ENCODE data around the gene LRRC4B.
"Not testable (repeated sequence)": the region's sequence is repeated elsewhere in the genome, so short reads cannot be mapped to it uniquely, and the experiment has no call there.

LRRC4B gene, protein sequence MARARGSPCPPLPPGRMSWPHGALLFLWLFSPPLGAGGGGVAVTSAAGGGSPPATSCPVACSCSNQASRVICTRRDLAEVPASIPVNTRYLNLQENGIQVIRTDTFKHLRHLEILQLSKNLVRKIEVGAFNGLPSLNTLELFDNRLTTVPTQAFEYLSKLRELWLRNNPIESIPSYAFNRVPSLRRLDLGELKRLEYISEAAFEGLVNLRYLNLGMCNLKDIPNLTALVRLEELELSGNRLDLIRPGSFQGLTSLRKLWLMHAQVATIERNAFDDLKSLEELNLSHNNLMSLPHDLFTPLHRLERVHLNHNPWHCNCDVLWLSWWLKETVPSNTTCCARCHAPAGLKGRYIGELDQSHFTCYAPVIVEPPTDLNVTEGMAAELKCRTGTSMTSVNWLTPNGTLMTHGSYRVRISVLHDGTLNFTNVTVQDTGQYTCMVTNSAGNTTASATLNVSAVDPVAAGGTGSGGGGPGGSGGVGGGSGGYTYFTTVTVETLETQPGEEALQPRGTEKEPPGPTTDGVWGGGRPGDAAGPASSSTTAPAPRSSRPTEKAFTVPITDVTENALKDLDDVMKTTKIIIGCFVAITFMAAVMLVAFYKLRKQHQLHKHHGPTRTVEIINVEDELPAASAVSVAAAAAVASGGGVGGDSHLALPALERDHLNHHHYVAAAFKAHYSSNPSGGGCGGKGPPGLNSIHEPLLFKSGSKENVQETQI

DNA sequence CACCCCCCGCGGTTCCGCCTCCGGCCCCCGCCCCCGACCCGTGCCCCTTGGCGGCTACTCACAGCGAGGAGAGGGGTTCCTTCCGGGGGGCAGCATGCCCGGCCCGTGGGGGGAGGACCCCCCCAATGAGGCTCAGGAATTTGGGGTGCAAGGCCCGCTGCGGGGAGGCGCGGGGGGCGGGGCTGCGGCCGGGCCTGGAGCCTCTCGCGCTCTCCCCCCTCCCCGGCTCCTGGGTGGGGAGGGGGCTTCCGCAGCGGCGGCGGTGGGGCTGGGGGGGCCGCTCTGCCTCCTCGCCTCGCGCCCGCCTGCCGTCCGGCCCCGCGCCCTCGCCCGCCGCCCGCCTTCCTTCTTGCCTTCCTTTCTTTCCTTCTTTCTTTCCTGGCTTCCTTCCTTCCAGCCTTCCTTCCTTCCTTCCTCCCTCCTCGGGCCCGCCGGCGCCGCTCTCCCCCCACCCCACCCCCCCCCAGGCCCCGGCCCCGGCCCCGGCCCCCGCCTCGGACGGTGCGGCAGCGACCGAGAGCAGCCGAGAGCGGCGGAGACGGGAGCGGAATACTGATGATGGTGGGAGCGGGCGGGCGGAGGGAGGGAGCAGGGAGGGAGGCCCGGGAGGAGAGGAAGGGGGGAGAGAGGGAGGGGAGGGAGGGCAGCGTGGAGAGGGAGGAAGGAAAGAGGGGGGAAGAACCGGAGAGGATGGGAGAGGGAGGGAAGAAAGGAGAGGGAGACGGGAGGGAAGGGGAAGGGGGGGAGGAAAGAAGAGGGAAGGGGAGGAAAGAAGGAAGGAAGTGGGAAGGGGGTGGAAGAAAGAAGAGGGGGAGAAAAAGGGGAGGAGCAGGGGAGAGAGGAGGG is at the start of gene LRRC4B:
LRRC4B (minus strand) TSS at position 554 of the 846 bp plus-strand sequence. CDS start 19,597 bp downstream, outside the sequence.
- DNase-seq (ENCODE audit: low read depth in 2 of 2) = no peak

DNA sequence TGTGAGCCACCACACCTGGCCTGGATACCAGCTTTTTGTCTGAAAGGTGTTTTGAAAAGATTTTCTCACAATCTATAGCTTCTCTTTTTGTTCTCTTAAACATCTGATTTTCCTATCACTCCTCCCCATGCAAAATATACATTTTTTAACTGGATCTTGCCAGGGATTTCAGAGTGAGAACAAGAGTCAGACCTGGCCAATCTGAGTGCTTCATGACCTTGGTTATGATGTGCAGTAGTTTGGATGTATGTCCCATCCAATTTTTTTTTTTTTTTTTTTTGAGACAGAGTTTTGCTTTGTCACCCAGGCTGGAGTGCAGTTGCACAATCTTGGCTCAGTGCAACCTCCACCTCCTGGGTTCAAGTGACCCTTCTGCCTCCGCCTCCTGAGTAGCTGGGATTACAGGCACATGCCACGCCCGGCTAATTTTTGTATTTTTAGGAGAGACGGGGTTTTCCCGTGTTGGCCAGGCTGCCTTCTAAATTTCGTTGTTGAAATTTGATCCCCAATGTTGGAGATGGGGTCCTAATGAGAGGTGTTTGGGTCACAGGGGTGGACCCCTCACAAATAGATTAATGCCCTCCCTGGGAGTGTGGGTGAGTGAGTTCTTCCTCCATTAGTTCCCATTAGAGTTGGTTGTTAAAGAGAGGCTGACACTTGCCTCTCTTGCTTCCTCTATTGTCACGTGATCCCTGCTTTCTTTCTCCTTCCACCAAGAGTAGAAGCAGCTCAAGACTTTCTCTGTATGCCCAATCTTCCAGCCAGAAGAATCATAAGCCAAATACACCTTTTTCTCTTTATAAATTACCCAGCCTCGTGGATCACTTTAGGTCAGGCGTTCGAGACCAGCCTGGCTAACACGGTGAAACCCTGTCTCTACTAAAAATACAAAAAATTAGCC is 44.5 kb upstream of the LRRC4B start:
- not testable (repeated sequence) for DNase-seq (ENCODE audit: low read depth in 2 of 2)

DNA sequence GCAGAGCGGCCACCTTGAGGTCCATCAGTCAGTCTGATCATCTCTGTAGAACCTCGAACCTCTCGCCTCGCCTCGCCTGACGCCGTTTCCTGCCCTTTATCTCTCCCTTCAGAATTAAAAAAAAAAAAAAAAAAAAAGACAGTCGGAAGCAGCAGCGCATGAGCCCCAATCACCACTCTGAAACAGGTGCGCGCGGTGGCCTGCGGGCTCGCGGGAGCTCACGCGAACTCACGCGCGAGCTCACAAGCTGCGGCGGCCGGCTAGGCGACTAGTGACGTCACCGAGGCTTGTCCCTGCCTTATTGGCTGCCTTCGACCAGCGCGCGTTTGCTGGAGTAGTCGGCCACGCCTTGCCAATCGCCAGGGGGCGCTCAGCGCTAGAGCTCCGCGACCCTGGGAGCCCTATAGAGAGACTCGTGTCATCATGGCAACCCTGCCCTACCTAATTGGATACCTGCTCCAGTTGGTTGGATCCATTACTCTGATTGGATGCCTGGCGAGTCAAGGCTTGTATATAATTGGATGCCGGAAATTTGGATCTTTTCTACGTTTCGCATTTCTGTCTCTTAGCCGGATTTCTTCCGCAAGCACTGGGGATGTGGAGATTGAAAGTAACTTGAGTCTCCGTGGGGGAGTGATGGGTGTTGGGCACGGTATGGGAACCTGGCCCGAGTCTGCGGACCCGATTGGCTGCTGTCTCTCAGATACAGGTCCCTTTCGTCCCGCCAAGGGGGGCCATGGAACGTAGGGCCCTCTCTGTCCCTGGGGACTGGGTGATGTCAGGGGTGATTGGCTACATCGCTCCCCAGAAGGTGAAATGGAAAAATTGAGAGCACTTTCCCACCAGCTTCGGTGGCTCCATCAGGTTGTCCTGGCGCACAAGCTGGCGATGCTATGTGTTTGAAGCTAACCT is 39.9 kb upstream of the LRRC4B start:
- DNase-seq (ENCODE audit: low read depth in 2 of 2) = peak; percentile 77 to 90

DNA sequence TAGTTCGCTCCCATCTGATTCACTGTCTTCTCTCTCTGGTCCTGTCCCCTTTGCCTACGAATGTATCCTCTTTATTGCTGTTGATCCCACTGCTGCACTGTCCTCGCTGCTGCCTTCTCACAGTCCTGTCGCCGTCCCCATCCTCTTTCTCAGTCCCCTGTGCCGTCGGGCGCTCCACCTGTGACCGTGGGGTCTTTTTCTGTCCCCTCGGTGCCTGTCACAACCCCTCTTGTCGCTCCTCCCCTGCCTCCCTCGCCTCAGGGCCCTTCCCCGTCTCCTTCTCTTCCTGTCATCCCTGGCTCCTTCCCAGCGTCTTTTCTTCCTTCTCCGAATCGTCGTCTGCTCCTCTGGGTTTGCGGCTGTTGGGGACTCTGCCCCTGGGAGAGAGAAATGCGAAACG is 39.2 kb upstream of the LRRC4B start:
- DNase-seq (ENCODE audit: low read depth in 2 of 2) = no peak

DNA sequence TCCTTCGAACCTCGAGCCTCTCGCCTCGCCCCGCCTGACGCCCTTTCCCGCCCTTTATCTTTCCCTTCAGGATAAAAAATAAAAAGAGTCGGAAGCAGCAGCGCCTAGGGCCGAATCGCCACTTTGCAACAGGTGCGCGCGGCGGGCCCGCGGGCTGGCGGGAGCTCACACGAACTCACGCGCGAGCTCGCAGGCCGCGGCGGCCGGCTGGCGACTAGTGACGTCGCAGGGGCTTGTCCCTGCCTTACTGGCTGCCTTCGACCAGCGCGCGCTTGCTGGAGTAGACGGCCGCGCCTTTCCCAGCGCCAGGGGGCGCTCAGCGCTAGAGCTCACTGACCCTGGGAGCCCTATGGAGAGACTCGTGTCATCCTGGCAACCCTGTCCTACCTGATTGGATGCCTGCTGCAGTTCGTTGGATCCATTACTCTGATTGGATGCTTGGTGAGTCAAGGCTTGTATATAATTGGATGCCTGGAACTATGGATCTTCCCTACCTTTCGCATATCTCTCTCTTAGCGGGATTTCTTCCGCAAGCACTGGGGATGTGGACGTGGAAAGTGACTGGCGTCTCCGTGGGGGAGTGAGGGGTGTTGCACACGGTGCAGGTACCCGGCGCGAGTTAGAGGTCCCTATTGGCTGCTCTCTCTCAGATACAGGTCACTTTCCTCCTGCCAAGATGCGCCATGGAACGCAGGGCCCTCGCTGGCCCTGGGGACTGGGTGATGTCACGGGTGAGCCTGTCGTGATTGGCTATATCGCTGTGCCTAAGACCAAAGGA is 38.0 kb upstream of the LRRC4B start:
- not testable (repeated sequence) for DNase-seq (ENCODE audit: low read depth in 2 of 2)

DNA sequence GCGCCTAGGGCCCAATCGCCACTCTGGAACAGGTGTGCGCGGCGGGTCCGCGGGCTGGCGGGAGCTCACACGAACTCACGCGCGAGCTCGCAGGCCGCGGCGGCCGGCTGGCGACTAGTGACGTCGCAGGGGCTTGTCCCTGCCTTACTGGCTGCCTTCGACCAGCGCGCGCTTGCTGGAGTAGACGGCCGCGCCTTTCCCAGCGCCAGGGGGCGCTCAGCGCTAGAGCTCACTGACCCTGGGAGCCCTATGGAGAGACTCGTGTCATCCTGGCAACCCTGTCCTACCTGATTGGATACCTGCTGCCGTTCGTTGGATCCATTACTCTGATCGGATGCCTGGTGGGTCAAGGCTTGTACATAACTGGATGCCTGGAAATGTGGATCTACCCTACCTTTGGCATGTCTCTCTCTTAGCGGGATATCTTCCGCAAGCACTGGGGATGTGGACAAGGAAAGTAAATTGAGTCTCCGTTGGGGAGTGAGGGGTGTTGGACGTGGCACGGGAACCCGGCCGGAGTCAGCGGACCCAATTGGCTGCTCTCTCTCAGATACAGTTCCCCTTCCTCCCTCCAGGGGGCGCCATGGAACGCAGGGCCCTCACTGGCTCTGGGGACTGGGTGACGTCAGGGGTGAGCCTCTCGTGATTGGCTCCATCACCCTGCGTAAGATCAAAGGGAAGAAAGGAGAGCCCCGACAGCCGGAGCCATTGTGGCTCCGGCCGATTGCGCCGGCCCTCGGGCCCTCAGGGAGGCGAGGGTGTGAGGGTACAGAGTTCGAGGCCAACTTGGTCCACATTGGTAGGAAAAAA is 36.2 kb upstream of the LRRC4B start:
- DNase-seq (ENCODE audit: low read depth in 2 of 2) = peak in 1 of 2 donors; percentile 19

DNA sequence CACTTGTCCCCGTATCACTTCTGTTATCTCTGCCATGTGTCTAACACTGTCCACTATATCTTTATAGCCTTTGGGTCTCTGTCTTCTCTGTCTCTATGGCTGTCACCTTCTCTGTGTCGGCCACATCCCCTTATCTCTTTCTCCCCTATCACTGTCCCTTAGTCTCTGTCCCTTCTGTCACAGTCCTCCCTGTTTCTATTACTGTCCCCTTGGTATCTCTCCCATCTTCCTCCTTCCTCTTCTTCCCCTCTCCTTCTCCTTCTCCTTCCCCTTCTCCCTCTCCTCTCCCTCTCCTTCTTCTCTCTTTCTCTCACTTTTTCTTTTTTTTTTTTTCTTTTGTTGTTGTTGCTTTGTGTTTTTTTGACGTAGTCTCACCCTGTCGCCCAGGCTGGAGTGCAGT is 34.7 kb upstream of the LRRC4B start:
- DNase-seq (ENCODE audit: low read depth in 2 of 2) = no peak

DNA sequence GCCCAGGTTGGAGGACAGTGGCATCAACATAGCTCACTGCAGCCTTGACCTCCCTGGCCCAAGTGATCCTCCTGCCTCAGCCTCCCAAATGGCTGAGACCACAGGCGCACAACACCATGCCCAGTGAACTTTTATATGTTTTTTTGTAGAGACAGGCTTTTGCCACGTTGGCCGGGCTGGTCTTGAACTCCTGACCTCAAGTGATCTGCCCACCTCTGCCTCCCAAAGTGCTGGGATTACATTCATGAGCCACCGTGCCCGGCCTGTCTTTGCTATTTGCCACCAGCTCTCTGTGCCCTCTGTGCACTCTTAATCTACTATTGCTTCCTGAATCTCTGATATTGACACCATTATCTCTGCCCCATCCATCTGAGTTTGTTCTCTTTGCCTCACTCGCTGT is 34.3 kb upstream of the LRRC4B start:
- DNase-seq (ENCODE audit: low read depth in 2 of 2) = no peak

DNA sequence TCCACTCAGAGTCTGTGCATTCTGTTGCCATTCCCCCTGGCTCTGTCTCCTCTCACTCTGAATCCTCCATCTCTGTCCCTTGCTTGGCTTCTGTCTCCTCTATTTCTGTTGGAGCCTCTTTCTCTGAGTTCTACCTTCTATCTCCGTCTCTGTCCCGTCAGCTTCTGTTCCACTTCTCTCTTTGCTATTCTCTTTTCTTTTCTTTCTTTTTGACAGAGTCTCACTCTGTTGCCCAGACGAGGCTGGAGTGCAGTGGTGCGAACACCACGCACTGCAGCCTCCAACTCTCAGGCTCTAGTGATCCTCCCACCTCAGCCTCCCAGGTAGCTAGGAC is 33.8 kb upstream of the LRRC4B start:
- no peak for DNase-seq (ENCODE audit: low read depth in 2 of 2)

DNA sequence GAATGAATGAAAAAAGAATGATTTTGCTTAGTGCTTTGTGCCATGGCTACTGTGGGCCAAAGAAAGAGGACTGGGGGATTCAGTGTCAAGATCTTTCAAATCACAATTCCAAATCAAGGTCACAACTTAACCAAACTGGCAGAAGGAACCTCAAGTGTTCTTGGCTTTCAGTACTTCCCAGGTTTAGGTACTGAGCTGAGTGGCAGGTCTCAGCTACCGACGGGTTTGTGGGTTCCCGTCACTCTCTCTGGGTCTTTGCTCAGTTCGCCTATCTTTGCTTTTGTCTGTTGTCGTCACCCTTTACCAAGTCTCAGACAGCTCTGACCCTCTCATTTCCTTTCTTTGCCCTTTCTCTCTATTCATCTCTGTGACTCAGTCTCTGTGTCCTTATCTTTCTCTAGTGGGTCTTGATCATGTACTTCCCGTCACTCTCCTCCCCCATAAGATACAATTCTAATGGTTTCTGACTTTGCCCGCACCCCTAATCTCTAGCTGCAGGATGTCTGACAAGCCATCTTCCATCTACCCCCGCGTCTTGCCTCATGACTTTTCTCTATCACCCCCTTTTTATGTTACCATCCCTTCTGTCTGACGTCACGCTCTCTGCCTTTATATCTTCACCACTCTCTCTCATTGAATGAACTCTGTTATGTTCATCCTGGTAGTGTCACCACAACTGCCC is 33.3 kb upstream of the LRRC4B start:
- DNase-seq (ENCODE audit: low read depth in 2 of 2) = no peak

DNA sequence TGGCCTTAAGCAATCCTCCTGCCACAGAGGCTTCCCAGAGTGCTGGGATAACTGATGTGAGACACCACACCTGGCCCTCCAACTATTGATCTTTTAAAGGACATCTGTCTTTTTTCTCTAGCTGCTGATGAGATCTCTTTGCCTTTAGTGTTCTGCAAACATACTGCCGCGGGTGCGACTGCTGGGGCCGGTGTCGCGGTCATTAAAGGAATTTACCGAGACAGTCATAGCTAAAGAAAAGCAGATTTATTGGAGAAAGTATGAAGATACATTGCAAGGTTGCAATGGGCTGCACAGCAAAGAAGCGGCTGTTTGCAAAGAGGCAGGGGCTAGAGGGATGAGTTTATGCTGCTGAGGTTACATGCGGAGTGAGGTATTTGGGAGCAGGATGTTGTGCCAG is 31.2 kb upstream of the LRRC4B start:
- no peak for DNase-seq (ENCODE audit: low read depth in 2 of 2)

DNA sequence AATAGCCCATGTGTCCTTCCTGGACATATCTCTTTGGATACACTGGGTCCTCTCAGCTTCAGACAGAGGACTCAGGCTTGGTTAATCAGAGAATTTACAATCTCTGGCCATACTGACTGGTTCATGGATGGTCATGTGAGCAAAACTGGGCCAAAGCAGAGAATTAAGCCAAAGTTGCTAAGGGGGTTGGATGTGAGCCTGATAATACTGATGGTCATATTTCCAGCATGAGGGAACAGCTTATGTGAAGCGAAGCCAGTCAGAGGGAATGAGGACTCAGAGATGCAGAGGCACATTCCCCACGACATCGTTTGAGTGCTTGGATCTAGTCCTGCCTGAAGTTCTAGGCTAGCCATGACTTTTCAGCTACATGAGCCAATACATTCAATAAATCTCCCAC is 22.0 kb upstream of the LRRC4B start:
- DNase-seq (ENCODE audit: low read depth in 2 of 2) = no peak

DNA sequence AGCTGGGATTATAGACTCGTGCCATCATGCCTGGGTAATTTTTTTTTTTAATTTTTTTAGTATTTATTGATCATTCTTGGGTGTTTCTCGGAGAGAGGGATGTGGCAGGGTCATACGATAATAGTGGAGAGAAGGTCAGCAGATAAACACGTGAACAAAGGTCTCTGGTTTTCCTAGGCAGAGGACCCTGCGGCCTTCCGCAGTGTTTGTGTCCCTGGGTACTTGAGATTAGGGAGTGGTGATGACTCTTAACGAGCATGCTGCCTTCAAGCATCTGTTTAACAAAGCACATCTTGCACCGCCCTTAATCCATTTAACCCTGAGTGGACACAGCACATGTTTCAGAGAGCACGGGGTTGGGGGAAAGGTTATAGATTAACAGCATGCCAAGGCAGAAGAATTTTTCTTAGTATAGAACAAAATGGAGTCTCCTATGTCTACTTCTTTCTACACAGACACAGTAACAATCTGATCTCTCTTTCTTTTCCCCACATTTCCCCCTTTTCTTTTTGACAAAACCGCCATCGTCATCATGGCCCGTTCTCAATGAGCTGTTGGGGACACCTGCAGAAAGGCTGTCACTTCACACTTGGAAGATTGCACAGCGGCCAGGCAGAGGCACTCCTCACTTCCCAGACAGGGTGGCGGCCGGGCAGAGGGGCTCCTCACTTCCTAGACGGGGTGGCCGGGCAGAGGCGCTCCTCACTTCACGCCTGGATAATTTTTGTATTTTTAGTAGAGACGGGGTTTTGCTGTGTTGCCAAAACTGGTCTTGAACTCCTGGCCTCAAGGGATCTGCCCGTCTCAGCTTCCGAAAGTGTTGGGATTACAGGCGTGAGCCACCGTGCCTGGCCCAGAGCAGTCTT is 13.8 kb upstream of the LRRC4B start:
- DNase-seq (ENCODE audit: low read depth in 2 of 2) = not testable (repeated sequence)

DNA sequence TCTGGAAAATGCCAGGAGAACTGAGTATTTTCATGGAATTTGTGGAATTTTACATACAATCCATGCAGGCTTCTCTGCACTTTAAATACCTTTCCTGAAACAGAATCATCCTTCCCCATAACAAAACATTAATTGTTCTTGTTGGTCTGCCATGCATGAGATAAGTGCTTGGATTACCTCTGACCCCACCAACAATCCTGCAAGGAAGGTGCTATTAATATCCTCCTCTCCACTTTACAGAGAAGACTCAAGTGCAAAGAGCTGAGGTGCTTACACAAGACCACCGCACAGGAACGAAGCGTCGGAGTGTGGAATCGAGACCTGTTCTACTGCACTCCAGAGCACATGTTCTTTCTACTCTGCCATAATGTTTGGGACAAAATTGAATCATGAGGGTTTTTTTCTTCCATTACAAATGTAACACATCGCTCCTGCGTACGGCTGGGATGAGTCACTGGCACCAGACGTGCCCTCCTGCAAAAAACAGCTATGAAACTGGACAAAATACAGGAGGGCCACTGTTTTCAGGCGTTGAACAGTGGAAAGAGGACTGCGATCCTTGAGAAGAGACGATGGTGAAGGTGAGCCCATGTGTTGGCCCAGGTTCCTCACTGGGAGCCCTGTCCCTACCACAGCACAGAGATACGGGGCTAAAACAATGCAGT is 12.9 kb upstream of the LRRC4B start:
- no peak for DNase-seq (ENCODE audit: low read depth in 2 of 2)

DNA sequence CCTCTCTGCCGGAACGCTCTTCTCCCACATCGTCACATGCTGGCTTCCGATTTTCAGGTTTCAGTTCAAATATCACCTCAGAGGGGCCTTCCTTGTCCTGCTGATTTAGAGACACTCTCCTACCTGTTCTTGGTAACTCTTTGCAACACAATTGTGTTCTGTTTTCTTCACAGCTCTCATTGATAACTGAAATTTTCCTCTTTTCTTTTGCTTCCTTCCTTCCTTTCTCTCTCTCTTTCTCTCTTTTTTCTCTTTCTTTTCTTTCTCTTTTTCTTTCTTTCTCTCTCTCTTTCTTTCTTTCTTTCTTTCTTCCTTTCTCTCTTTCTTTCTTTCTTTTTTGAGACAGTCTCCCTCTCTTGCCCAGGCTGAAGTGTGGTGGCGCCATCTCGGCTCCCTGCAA is 12.0 kb upstream of the LRRC4B start:
- DNase-seq (ENCODE audit: low read depth in 2 of 2) = no peak

DNA sequence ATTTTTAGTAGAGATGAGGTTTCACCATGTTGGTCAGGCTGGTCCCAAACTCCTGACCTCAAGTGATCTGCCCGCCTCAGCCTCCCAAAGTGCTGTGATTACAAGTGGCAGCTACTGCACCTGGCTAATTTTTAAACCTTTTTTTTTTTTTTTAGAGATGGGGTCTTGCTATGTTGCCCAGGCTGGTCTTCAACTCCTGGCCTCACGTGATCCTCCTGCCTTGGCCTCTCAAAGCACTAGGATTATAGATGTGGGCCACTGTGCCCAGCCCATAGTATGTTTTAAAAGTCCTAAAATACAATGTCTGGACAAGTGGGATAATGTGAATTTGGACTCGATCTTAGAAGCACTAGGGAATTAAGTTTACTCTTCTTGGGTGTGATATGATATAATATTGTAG is 8.5 kb upstream of the LRRC4B start:
- not testable (repeated sequence) for DNase-seq (ENCODE audit: low read depth in 2 of 2)
